ENCODE measurements around the gene GJB5. TPM values are rescaled to one million over a fixed set of nuclear protein-coding genes. Genes with fewer than 3 reads are reported as not detected.

GJB5 gene
- total RNA-seq, 3 donors from 2014 or later (not counting 1 experiment from before 2014, with no cell fraction given) = not detected

DNA sequence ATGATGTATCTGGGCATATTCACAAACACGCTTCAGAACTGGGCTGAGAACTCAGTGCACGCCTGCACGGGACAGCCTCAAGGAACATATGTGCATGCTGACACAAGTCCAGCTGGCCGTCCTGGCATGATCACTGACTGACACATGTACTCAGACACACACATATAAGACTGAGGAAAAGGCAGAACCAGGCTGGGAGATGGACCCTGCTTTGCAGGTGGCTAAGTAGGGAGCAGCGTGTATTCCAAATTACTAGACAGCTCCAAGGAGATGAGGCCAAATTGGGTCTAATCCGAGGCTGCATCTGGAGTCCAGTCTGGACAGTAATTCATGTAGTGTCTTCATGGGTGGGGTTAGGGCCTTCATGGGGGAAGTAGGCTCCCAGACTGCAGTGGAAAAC is 41.4 kb upstream of the GJB5 start:
- Histone ChIP-seq H3K4me1 (ENCODE audit: control insufficient read depth, insufficient read depth, low read length) (no peaks in the 10 kb centered on the region), H3K4me3 (ENCODE audit: low read length) (no peak overlapping the region), H3K27me3 (ENCODE audit: control insufficient read depth, insufficient read depth, low read length) (no peaks in the 10 kb centered on the region), H3K27ac (ENCODE audit: low read length) (no peak overlapping the region), H3K9me3 (ENCODE audit: control insufficient read depth, insufficient read depth, low read length) (no peaks in the 10 kb centered on the region), H3K36me3 (ENCODE audit: control insufficient read depth, insufficient read depth, low read length) (no peaks in the 10 kb centered on the region)
- H3K27ac Mint-ChIP-seq = no peak overlapping the region
- DNase-seq (no peak), ATAC-seq (no peak)
- no peaks in the 10 kb centered on the region for H3K36me3 Mint-ChIP-seq
- 88% methylated on average over 6 of the region's 6 CpGs for WGBS (ENCODE audit: insufficient coverage)
- intact Hi-C loops (cut with micrococcal nuclease) = no loop called here
- H3K9me3 Mint-ChIP-seq = no peaks in the 10 kb centered on the region
- H3K4me1 Mint-ChIP-seq = no peaks in the 10 kb centered on the region
- H3K4me3 Mint-ChIP-seq = no peak overlapping the region
- TF ChIP-seq, protein P1, sequence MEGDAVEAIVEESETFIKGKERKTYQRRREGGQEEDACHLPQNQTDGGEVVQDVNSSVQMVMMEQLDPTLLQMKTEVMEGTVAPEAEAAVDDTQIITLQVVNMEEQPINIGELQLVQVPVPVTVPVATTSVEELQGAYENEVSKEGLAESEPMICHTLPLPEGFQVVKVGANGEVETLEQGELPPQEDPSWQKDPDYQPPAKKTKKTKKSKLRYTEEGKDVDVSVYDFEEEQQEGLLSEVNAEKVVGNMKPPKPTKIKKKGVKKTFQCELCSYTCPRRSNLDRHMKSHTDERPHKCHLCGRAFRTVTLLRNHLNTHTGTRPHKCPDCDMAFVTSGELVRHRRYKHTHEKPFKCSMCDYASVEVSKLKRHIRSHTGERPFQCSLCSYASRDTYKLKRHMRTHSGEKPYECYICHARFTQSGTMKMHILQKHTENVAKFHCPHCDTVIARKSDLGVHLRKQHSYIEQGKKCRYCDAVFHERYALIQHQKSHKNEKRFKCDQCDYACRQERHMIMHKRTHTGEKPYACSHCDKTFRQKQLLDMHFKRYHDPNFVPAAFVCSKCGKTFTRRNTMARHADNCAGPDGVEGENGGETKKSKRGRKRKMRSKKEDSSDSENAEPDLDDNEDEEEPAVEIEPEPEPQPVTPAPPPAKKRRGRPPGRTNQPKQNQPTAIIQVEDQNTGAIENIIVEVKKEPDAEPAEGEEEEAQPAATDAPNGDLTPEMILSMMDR (IDR thresholded peaks at IDR 0.05) = no peak
- peaks cover 4 to 19% of the 10 kb centered on the region in 2 donors for H3K27me3 Mint-ChIP-seq (ENCODE audit: low read depth in 2 of 2)

DNA sequence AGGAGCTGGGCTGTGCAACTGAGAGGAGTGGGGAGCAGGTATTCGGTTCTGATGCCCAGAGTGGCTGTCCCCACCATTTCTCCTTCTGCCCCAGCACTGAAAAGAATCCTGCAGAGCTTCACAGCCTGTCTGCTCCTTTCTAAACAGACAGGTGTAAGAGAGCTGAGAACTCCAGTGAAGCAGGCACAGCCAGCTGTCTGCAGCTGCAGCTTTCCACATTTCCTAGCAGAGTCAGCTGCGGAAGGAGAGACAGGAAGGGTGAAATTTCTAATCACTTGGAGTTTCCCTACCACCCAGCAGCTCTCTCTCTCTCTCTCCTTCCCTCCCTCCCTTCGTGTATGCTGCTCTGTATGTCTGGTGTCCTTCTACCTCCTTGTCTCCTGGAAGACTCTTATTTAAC is 40.5 kb upstream of the GJB5 start:
- no peak overlapping the region for H3K27ac Mint-ChIP-seq
- DNase-seq (no peak), ATAC-seq (no peak)
- H3K4me1 ChIP-seq (ENCODE audit: control insufficient read depth, insufficient read depth, low read length) = no peaks in the 10 kb centered on the region
- H3K36me3 Mint-ChIP-seq = no peaks in the 10 kb centered on the region
- H3K4me3 Mint-ChIP-seq = no peak overlapping the region
- H3K27ac ChIP-seq (ENCODE audit: low read length) = no peak overlapping the region
- peaks cover 7 to 17% of the 10 kb centered on the region in 2 donors for H3K27me3 Mint-ChIP-seq (ENCODE audit: low read depth in 2 of 2)
- intact Hi-C loops (cut with micrococcal nuclease) = no loop called here
- no peaks in the 10 kb centered on the region for H3K27me3 ChIP-seq (ENCODE audit: control insufficient read depth, insufficient read depth, low read length)
- no peak overlapping the region for H3K4me3 ChIP-seq (ENCODE audit: low read length)
- no peaks in the 10 kb centered on the region for H3K4me1 Mint-ChIP-seq
- TF ChIP-seq, protein P1 (IDR thresholded peaks at IDR 0.05) = no peak
- H3K9me3 Mint-ChIP-seq = no peaks in the 10 kb centered on the region
- WGBS (ENCODE audit: insufficient coverage) = 33% methylated on average over 3 of the region's 3 CpGs
- H3K36me3 ChIP-seq (ENCODE audit: control insufficient read depth, insufficient read depth, low read length) = no peaks in the 10 kb centered on the region
- no peaks in the 10 kb centered on the region for H3K9me3 ChIP-seq (ENCODE audit: control insufficient read depth, insufficient read depth, low read length)

DNA sequence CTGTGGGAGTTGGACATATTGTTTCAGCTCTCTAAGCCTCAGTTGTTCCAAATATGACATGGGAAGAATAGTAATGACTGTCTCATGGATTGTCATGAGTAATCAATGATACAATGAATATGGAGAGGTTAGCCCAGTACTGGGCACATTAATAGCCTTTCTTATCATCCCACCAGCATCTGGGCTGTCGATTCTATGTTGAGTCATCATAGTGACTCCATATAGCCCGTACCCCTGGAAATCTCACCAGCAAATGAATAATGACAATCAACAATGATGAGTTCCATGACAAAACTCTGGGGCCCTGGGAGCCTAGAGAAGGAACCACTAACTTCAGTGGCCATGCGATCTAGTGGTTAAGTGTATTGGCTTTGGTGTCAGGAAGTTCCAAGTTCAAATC is 39.7 kb upstream of the GJB5 start:
- Mint-ChIP-seq H3K27me3 (ENCODE audit: low read depth in 2 of 2) (peaks cover 15 to 19% of the 10 kb centered on the region in 2 donors), H3K27ac (no peak overlapping the region), H3K36me3 (no peaks in the 10 kb centered on the region), H3K4me1 (no peaks in the 10 kb centered on the region), H3K4me3 (no peak overlapping the region), H3K9me3 (no peaks in the 10 kb centered on the region)
- WGBS (ENCODE audit: insufficient coverage) = 81% methylated on average over 3 of the region's 3 CpGs
- Histone ChIP-seq H3K4me3 (ENCODE audit: low read length) (no peak overlapping the region), H3K36me3 (ENCODE audit: control insufficient read depth, insufficient read depth, low read length) (no peaks in the 10 kb centered on the region), H3K27me3 (ENCODE audit: control insufficient read depth, insufficient read depth, low read length) (no peaks in the 10 kb centered on the region), H3K4me1 (ENCODE audit: control insufficient read depth, insufficient read depth, low read length) (no peaks in the 10 kb centered on the region), H3K9me3 (ENCODE audit: control insufficient read depth, insufficient read depth, low read length) (no peaks in the 10 kb centered on the region), H3K27ac (ENCODE audit: low read length) (no peak overlapping the region)
- TF ChIP-seq, protein P1 (IDR thresholded peaks at IDR 0.05) = no peak
- intact Hi-C loops (cut with micrococcal nuclease) = no loop called here
- ATAC-seq (no peak), DNase-seq (no peak)

DNA sequence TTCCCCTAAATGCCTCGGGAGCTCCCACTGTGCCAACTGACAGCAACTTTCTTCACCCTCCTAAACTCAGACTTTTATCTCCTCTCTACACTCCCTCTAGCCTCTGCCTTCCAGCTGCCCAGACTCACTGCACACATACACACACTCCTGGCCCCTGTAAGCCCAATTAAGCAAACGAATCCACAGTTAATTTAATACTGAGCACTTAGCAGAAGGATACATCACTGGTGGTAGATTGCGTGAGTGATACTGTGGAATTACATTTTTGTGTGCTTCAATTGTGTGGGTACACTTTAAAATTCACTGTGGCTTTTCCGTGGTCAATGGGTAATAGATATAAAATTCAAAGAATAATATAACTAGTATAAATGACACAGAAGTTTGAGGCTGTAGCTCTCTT is 33.6 kb upstream of the GJB5 start:
- WGBS (ENCODE audit: insufficient coverage) = 71% methylated on average over 3 of the region's 4 CpGs
- no peak for DNase-seq
- no peak overlapping the region for H3K4me3 ChIP-seq (ENCODE audit: low read length)

More for the DNA sequence above, 33.6 kb upstream of the GJB5 start:
- H3K4me1 ChIP-seq (ENCODE audit: control insufficient read depth, insufficient read depth, low read length) = no peaks in the 10 kb centered on the region
- H3K36me3 Mint-ChIP-seq = no peaks in the 10 kb centered on the region
- no peaks in the 10 kb centered on the region for H3K36me3 ChIP-seq (ENCODE audit: control insufficient read depth, insufficient read depth, low read length)
- no peak overlapping the region for H3K27ac Mint-ChIP-seq
- no peaks in the 10 kb centered on the region for H3K27me3 ChIP-seq (ENCODE audit: control insufficient read depth, insufficient read depth, low read length)
- H3K4me3 Mint-ChIP-seq = no peak overlapping the region
- H3K27ac ChIP-seq (ENCODE audit: low read length) = no peak overlapping the region
- TF ChIP-seq, protein P1 (IDR thresholded peaks at IDR 0.05) = no peak
- no peaks in the 10 kb centered on the region for H3K4me1 Mint-ChIP-seq
- H3K9me3 ChIP-seq (ENCODE audit: control insufficient read depth, insufficient read depth, low read length) = no peaks in the 10 kb centered on the region
- peaks cover 31 to 49% of the 10 kb centered on the region in 2 donors for H3K27me3 Mint-ChIP-seq (ENCODE audit: low read depth in 2 of 2)
- intact Hi-C loops (cut with micrococcal nuclease) = no loop called here
- ATAC-seq = no peak
- no peaks in the 10 kb centered on the region for H3K9me3 Mint-ChIP-seq

Measured in natural killer cell (primary cell).